Duodenal mucosa (tissue), 2 donors: Measurements from ENCODE around the gene MSRB3.
A peak's percentile ranks its signal among the peaks of the same experiment; 100 is the strongest.

Source experiments
- H3K27ac ChIP-seq: one replicate; pipeline ENCODE4 v1.7.0; 2013; ENCODE audit warnings: low read depth, low read length
- H3K27me3 ChIP-seq, 2 donors: one replicate each; pipeline ENCODE4 v1.7.0; 2013; ENCODE audit warnings: low read length in 2 of 2, control low read depth in 1 of 2; ENCODE audit not compliant: insufficient read depth in 2 of 2, control insufficient read depth in 1 of 2
- H3K36me3 ChIP-seq, 2 donors: one replicate each; pipeline ENCODE4 v1.7.0; 2013; ENCODE audit warnings: low read length in 2 of 2, control low read depth in 1 of 2; ENCODE audit not compliant: insufficient read depth in 2 of 2, control insufficient read depth in 1 of 2
- H3K4me1 ChIP-seq, 2 donors: one replicate each; pipeline ENCODE4 v1.7.0; 2013; ENCODE audit warnings: low read length in 2 of 2, control low read depth in 1 of 2; ENCODE audit not compliant: insufficient read depth in 2 of 2, control insufficient read depth in 1 of 2
- H3K4me3 ChIP-seq, 2 donors: one replicate each; pipeline ENCODE4 v1.7.0; 2013; ENCODE audit warnings: low read length in 2 of 2, low read depth in 1 of 2
- H3K9ac ChIP-seq, 2 donors: one replicate each; pipeline ENCODE4 v1.7.0; 2013; ENCODE audit warnings: low read length in 2 of 2, low read depth in 1 of 2
- H3K9me3 ChIP-seq, 2 donors: one replicate each; pipeline ENCODE4 v1.7.0; 2013; ENCODE audit warnings: low read length in 2 of 2, control low read depth in 1 of 2; ENCODE audit not compliant: control insufficient read depth in 1 of 2

The MSRB3 gene

DNA sequence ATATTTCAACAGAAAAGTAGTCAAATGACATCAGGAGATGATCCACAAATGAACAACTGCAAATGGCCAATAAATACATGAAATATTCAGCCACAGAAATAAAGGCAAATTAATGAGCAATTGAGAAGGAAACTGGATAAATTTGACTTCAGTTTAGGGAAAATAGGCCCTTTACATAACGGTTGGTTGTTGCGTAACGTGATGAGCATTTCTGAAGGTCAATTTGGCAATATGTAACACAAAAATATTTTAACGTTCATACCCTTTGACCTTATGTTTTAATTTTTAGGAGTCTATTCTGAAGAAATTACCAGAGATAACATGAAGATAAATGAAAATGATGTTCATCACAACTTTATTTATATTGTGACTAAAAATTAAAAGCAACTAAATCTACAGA is 14.7 kb upstream of the MSRB3 start:
- no peaks in the 10 kb centered on the region for H3K27me3 ChIP-seq
- no peaks in the 10 kb centered on the region for H3K9me3 ChIP-seq
- no peaks in the 10 kb centered on the region for H3K4me1 ChIP-seq
- no peak overlapping the region for H3K4me3 ChIP-seq
- H3K27ac ChIP-seq: no peak overlapping the region
- no peak overlapping the region for H3K9ac ChIP-seq
- no peaks in the 10 kb centered on the region for H3K36me3 ChIP-seq

- Histone ChIP-seq H3K9me3 (no peaks in the 10 kb centered on the region), H3K27ac (no peak overlapping the region), H3K27me3 (no peaks in the 10 kb centered on the region), H3K4me3 (no peak overlapping the region), H3K4me1 (no peaks in the 10 kb centered on the region), H3K9ac (no peak overlapping the region), H3K36me3 (no peaks in the 10 kb centered on the region)
Measured at GRCh38 chr12:65266408-65266807, 12.1 kb upstream of the MSRB3 start.

GRCh38 chr12:65269603-65270002 is 8.9 kb upstream of the MSRB3 start:
- Histone ChIP-seq H3K9ac (no peak overlapping the region), H3K27ac (no peak overlapping the region), H3K27me3 (no peaks in the 10 kb centered on the region), H3K4me3 (no peak overlapping the region), H3K9me3 (no peaks in the 10 kb centered on the region), H3K36me3 (no peaks in the 10 kb centered on the region), H3K4me1 (no peaks in the 10 kb centered on the region)

- Histone ChIP-seq H3K27ac (no peak overlapping the region), H3K4me1 (peaks cover 0 to 4% of the 10 kb centered on the region in 2 donors), H3K36me3 (no peaks in the 10 kb centered on the region), H3K27me3 (peaks cover 4 to 14% of the 10 kb centered on the region in 2 donors), H3K9me3 (no peaks in the 10 kb centered on the region), H3K9ac (no peak overlapping the region), H3K4me3 (no peak overlapping the region)
Measured at GRCh38 chr12:65274602-65275272, 3.7 kb upstream of the MSRB3 start.

GRCh38 chr12:65275627-65276026 is 2.9 kb upstream of the MSRB3 start:
- peaks cover 7 to 18% of the 10 kb centered on the region in 2 donors for H3K27me3 ChIP-seq
- H3K4me1 ChIP-seq: peaks cover 0 to 5% of the 10 kb centered on the region in 2 donors
- H3K4me3 ChIP-seq: no peak overlapping the region
- H3K9ac ChIP-seq: no peak overlapping the region
- H3K36me3 ChIP-seq: no peaks in the 10 kb centered on the region
- no peaks in the 10 kb centered on the region for H3K9me3 ChIP-seq
- no peak overlapping the region for H3K27ac ChIP-seq

DNA sequence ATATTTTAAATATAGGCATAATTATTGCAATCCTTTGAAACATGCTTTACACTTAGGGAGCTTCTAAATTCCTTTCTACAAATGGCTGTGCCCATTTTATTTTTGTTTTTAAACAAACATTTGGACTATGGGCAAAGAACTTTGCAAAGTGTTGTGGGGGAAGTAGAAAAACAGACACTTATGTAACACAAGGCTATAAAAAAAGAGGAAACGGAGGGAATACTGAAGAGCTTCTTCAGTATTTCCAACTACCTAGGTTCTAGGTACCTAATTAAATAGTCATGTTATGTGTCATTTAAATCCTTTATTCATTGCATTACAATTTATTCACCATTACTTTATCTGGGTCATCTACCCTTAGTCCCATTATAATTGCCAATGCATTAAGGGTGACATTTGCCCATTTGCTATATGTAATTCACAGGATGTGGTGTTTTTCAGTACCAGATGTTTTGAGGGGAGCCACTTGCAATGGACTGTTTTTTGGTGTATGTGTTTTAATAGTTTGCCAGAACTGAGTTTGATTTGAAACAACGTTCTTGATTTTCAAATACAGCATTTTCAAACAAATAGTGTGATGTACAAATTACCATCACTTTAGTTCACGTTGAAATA is 1.5 kb upstream of the MSRB3 start:
- no peak overlapping the region for H3K4me3 ChIP-seq
- H3K9ac ChIP-seq: no peak overlapping the region
- no peaks in the 10 kb centered on the region for H3K36me3 ChIP-seq
- peaks cover 0 to 5% of the 10 kb centered on the region in 2 donors for H3K4me1 ChIP-seq
- no peaks in the 10 kb centered on the region for H3K9me3 ChIP-seq
- peaks cover 7 to 25% of the 10 kb centered on the region in 2 donors for H3K27me3 ChIP-seq
- no peak overlapping the region for H3K27ac ChIP-seq

DNA sequence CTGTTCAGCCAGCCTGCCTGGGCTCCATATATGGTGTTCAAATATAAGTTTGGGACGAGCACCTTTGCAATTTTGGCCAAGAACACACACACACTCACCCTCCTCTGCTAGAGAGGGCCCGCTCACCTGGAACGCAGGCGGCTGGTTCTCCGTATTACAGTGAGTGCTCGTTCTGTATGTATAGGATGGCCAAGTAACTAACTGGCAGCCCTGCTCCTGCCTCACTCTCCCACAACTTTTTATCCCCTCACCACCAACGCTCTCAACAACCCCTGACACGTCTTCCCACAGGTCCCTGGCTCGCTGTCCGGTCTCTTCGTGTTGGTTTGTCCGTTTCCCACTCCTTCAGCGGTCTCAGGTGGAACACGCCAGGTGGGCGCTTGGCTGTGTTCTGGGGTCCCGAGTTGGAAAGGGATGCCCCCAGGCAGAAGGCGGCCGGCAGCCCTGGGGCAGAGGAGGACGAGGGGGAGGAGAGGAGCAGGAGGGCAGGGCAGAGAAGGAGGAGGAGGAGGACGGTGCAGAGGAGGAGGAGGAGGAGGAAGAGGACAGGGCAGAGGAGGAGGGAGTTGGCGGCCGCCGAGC is 398 bp upstream of the MSRB3 start:
- H3K27me3 ChIP-seq: peaks cover 7 to 25% of the 10 kb centered on the region in 2 donors
- no peaks in the 10 kb centered on the region for H3K9me3 ChIP-seq
- no peak overlapping the region for H3K27ac ChIP-seq
- no peaks in the 10 kb centered on the region for H3K36me3 ChIP-seq
- peaks cover 0 to 5% of the 10 kb centered on the region in 2 donors for H3K4me1 ChIP-seq
- peak overlapping the region in 1 of 2 donors; percentile 4 for H3K9ac ChIP-seq
- H3K4me3 ChIP-seq: peak overlapping the region; percentile 69 to 76

GRCh38 chr12:65279369-65280112 is 1.1 kb downstream of the MSRB3 start:
- H3K27me3 ChIP-seq: peaks cover 7 to 25% of the 10 kb centered on the region in 2 donors
- no peak overlapping the region for H3K27ac ChIP-seq
- peak overlapping the region in 1 of 2 donors; percentile 33 for H3K9ac ChIP-seq
- peak overlapping the region; percentile 69 to 76 for H3K4me3 ChIP-seq
- no peaks in the 10 kb centered on the region for H3K9me3 ChIP-seq
- no peaks in the 10 kb centered on the region for H3K36me3 ChIP-seq
- peaks cover 0 to 5% of the 10 kb centered on the region in 2 donors for H3K4me1 ChIP-seq

GRCh38 chr12:65280306-65280705 is 1.8 kb downstream of the MSRB3 start:
- no peaks in the 10 kb centered on the region for H3K36me3 ChIP-seq
- no peak overlapping the region for H3K4me3 ChIP-seq
- peaks cover 7 to 25% of the 10 kb centered on the region in 2 donors for H3K27me3 ChIP-seq
- no peak overlapping the region for H3K9ac ChIP-seq
- no peak overlapping the region for H3K27ac ChIP-seq
- peaks cover 0 to 5% of the 10 kb centered on the region in 2 donors for H3K4me1 ChIP-seq
- H3K9me3 ChIP-seq: no peaks in the 10 kb centered on the region

GRCh38 chr12:65282840-65283239 is 4.4 kb downstream of the MSRB3 start:
- peaks cover 5 to 7% of the 10 kb centered on the region in 2 donors for H3K4me1 ChIP-seq
- no peak overlapping the region for H3K4me3 ChIP-seq
- H3K27me3 ChIP-seq: peaks cover 3 to 18% of the 10 kb centered on the region in 2 donors
- no peak overlapping the region for H3K27ac ChIP-seq
- no peak overlapping the region for H3K9ac ChIP-seq
- H3K36me3 ChIP-seq: no peaks in the 10 kb centered on the region
- no peaks in the 10 kb centered on the region for H3K9me3 ChIP-seq
